Measurements from ENCODE around the gene LPIN2.

Gene LPIN2

DNA sequence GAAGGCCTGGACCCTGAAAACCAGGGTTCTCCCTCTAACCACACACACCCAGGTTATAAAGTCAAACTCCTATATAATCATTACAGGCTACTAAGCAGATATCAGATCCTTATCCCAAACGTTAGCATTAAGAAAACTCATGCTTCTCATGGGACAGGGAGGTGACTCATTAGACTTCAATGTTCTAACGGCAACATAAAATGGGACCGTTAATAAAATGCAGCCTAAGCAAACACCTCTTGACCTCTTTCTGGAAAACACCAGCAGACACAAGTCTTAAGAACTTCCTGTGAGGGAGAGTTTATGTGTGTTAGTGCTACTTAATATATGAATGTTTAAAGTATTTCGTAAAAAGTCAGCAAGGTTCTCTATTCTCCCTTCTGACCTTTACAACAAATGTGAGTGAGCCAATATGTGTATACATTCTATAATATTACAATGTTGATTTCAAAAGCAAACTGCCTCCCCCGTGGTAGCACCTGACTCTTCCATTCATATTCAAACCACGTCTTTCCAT lies 31.7 kb downstream of the LPIN2 start:
- DNase-seq (ENCODE audit: low spot score) = peak; percentile 65

DNA sequence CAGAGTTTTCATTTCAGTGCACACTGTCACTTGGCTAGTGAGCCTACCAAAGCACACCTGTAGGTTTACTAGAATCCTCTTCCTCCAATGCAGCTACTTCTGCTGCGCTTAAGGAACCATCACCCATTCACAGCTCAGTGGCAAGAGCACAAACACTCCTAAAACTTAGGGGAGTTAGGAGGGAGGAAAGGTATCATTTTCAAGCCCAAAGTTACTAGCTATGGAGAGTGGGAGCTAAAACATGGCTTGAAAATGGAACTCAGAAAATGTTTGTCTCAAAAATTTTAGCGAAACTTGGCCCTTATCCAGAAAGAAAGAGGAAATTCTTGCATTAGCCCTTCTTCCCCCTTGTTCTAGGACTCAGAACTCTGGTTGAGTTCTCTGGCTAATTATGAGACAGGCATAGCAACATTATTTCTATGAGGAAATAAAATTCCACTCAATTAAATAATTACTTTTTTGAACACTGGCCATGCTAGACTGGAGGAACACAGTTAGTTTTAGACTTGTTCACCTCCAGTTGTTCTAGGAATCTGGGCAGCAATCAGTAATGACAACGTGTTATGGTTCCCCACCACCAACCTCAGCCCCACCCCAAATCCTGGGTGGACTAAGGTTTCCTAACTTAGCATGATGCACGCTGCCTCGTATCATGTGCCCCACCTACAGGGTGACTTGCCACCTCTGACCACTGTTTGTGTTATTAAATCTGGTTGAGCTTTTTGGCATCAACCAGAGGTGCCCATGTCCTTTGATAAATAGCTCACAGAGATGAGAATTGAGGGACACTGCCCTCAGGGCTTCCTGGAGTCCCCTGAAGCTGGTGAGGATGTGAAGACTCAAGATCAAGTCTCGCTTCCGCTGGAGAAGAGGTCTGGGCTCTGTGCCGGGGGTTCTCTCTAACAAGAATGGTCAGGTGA lies 32.8 kb downstream of the LPIN2 start:
- peak; percentile 75 for DNase-seq (ENCODE audit: low spot score)

DNA sequence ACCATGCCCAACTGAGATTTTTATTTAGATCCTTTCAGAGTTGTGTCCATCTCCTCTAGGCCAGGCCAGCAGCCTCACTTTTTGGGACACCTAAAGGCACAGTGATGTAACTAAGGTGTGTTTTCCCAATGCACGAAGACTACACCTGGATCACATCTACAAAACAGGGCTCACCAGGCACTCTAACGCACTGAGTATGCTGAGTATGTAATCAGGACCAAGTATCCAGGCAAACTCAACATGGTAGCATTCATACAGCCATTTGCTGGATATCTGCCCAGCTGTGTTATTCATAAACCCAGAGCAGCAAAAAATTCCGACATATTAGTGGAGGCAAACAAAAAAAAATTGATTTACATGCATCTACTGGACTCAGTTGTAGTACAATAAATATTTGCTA lies 33.8 kb downstream of the LPIN2 start:
- no peak for DNase-seq (ENCODE audit: low spot score)

DNA sequence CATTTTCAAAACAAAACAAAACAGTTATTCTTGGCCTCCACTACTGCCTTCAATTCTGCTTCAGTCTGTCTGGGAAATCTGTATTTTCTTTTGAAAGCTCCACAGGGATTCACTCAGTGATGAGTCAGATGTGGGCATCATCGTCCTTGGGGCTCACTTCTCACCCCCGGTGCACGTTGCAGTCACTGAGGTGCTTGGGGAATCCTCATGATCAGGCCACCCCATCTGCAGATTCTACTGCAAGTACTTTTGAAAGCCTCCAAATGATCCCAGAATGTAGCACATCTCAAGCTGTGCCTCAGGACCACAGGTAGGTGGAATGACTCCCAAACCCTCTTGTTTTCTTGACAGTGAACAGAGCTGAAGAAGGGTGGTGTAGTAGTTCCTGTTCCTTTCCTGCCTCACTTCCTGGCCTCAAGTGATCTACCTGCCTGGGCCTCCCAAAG lies 34.3 kb downstream of the LPIN2 start:
- DNase-seq (ENCODE audit: low spot score) = no peak

DNA sequence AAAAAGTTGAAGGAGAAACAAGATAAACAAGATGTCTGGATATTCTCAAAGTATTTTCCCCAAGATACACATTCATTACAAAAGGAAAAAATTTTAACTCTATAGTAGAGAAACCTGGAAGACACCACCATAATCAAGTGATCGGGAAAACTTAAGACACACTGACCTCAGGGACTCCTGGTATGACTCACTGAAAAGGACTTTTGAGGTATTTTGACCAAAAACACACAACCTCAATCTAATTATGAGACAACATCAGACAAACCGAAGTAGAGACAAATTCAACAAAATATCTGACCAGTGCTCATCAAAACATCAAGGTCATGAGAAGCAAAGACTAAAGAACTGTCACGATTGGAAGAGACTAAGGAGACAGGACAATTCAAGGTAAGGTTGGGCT lies 34.7 kb downstream of the LPIN2 start:
- no peak for DNase-seq (ENCODE audit: low spot score)

DNA sequence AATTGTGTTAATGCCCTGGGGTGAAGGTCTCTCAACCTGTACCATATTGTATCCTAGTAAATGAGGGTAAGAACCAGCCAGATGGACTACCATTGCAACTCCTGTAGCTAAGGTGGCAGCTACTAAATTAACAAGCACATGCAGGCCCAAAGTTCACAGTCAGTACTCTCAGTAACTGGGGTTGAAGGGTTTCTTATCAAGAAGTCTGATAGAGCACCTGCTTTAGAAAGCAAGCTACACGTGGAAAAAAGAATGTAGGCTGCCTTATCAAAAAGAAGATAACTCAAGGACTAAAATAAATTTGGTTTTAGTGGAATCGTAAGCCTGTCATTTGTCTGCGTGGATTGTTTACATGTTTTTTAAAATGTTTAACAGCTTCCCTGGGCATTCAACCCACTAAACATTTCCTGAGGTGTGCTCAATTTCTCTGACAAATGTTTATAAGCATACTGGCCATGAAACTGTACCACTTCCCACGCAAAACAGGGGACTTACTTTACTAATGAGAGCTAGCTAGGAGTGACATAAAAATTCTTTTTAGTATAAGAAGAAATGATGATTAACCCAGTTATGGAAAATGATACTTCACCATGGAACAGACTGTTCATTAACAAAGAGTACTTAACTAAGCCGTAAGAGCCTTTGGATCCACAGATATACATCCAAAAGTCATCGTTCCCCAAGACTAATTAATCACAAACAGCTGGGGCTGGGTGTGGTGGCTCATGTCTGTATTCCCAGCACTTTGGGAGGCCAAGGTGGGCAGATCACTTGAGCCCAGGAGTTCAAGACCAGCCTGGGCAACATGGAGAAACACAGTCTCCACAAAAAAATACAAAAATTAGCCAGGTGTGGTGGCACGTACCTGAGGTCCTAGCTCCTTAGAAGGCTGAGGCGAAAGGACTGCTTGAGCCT lies 36.5 kb downstream of the LPIN2 start:
- DNase-seq (ENCODE audit: low spot score) = no peak

DNA sequence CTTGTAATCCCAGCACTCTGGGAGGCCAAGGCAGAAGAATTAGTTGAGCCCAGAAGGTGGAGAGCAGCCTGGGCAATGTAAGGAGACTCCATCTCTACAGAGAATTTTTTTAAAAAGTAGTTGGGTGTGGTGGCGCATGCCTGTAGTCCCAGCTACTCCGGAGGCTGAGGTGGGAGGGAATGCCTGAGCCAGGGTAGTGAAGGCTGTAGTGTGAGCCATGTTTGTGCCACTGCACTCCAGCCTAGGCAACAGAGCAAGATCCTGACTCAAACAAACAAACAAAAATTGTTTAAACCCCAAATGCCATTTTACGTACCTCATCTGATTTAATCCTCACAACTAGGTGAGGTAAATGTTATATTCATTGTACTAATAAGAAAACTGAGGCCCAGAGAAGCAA lies 38.2 kb downstream of the LPIN2 start:
- DNase-seq (ENCODE audit: low spot score) = no peak

DNA sequence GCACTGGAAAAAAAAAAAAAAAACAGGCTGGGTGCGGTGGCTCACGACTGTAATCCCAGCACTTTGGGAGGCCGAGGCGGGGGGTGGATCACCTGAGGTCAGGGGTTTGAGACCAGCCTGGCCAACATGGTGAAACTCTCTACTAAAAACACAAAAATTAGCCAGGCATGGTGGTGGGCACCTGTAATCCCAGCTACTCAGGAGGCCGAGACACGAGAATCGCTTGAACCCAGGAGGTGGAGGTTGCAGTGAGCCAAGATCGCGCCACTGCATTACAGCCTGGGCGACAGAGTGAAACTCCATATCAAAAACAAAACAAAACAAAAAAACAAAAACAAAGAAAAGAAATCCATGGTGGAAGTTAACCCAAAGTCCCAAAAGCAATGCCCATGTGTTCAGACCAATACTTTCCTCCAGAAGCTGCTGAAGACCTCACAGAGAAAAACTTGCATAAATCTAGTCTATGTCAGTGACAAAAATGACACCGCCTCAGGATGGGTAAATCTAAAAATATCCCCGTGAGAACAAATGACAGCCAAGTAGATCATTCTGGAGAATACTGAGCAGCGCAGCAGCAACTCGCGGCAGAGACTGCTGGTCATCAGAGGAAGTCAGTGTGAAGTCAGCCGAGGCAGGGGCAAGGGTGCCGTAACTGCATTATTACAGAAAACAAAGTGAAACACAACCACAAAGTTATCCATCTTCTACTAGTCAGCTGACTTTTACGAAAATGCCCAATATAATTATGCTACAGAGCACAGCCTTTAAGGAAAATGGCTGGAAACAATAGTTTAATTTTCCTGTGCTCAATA lies 41.0 kb downstream of the LPIN2 start:
- DNase-seq (ENCODE audit: low spot score) = no peak

DNA sequence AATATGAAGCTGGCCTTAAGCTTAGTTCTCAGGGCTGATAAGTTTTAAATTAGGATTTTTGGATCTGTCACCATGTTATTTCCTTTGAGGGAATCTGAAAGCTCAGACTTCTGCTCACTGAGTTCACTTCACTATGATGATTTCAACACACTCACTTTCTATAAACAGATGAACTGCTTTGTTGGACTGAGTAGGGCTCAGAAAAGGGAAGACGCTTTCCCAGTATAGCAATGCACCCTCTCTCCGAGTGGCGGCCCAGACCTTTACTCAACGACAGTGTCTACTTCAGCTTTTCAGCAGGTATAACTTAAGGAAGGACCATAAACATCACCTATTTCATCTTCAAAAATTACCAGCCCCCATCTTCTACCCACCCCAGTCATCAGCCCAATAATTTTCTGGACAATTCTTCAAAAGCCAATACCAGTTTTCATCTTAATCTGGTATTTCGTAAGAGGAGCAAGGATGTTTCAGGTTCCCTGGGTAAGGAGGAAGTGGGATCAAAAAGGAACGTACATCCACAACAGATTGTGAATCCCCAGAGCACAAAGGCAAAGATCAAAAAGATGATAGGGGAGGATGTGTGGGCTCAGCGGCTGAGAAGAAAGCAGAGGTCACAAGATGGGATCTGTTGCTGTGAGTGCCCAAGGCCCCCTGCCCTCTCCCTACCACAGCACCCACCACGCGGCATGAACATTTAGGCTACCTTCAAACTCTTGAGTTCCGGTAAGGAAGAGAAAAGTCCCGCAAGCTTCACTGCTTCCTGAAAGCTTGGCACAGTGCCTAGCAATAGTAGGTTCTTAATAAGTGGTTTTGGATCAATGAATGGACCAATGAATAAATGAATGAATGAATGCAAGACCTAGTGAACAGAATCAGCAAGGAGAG lies 41.9 kb downstream of the LPIN2 start:
- DNase-seq (ENCODE audit: low spot score) = no peak

DNA sequence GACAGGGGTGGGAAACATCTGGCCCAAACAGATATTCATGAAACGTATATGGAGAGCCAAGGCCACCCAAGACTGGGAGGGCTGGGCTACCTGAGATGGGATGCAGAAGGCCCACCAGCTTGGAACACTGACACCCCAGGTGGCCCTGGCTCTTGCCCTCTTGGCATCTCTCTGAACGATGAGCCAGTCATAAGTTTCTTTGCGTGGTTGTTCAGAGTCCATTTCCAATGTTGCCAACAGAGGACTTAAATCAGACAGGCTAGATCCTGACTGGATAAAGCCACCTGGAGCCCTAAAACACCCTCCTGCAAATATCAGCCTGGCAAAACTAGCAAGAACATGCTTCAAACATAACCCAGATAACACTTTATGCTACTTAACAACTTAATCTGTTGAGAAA lies 42.6 kb downstream of the LPIN2 start:
- peak; percentile 54 for DNase-seq (ENCODE audit: low spot score)

DNA sequence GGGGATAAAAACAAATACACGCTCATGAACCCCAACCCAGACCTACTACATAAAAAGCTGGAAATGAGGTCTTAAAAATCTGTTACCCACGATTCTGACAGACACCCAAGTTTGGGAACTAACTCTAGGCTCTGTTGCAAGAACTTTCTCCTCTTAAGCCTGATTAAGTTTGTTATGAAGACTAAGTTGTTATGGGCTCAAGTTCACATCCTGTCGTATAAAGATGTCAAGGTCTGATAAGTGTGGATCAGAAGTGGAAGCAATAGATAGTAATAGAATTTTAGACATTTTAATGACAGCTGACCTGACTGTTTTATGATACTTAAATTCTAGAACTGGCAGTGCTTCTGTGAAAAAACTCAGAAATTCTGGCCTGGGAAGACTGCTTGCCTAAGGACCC lies 43.2 kb downstream of the LPIN2 start:
- DNase-seq (ENCODE audit: low spot score) = peak; percentile 56

DNA sequence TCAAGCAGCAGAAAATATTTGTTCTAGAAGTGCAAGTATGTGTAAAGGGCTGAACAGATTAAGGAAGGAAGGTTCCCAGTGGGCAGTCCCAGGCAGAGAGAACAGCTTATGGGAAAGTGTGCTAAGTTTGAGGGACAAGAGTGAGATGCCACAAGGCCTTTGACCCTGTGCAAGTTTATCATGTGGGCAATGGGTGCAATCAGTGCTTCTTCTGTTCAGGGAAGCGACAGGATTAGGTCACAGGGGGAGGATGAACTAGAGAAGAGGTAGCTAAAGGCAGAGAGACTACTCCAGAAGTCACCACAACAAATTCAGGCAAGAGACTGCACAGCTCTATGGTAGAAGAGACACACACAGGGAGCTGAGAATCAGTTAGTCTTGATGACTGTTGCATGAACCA lies 44.3 kb downstream of the LPIN2 start:
- no peak for DNase-seq (ENCODE audit: low spot score)

DNA sequence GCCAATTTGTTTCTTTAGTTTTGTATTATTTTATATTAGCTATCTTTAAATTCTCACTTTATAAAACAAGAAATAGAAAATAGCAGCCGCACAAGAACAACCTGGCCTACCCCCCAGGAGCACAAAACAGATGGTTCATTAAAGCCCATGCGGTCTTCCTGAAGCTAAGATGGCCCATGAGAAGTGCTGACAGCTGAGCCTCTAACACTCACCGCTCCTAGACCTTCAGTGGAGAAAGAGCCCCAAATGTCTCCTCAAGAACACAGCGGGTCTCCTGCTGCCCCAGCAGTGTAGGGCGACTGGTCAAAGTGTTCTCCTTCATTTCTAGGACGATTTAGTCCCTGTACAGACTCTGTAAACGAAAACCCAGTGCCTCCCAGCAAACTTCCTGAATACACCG lies 45.1 kb downstream of the LPIN2 start:
- no peak for DNase-seq (ENCODE audit: low spot score)

DNA sequence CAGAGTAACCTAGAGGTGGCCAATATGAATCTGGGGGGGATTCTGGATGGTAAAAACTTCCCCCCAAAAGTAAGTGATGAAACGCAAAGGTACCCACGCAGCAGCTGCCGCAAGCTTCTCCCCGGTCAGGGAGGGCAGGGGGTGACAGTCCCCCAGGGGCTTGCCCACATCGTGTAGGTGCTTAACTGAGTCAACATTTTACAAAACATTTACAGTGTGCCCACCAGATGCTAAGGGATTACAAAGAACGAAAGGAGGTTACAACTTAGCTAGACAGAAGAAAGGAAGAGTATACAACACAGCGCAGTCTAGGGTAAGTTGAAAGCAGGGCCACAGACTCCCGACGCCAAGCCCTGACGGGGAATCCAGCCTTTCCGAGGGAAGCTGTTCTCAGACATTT lies 45.6 kb downstream of the LPIN2 start:
- no peak for DNase-seq (ENCODE audit: low spot score)

DNA sequence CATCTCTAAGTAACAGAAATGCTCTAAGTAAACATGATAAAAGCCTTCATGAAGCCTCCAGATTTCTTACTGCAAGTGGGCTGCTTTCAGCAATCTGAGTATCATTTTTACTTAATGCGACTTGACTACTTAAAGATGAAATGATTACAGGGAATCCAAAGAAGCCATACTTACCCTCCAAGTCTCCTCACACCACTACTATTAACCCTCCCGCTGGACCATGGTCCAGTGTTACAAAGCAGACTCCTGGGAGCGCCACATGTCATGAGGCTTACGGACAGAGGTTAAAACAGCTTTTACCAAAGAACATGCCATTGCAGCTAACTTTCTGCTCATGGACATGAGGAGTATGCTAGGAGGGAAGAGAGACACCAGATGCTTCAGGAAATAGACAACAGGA lies 46.4 kb downstream of the LPIN2 start:
- DNase-seq (ENCODE audit: low spot score) = no peak

DNA sequence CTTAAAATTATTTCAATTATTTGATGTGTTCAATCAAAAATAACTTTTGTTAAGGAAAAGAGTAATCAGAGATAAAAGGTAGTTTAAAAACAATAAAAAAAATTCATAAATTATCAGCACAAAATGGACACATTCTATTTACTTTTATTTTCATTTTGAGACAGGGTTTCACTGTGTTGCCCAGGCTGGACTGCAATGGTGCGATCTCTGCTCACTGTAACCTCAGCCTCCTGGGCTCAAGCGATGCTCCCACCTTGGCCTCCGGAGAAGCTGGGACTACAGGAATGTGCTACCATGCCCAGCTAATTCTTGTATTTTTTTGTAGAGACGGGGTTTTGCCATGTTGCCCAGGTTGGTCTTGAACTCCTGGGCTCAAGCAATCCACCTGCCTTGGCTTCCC lies 47.1 kb downstream of the LPIN2 start:
- no peak for DNase-seq (ENCODE audit: low spot score)

DNA sequence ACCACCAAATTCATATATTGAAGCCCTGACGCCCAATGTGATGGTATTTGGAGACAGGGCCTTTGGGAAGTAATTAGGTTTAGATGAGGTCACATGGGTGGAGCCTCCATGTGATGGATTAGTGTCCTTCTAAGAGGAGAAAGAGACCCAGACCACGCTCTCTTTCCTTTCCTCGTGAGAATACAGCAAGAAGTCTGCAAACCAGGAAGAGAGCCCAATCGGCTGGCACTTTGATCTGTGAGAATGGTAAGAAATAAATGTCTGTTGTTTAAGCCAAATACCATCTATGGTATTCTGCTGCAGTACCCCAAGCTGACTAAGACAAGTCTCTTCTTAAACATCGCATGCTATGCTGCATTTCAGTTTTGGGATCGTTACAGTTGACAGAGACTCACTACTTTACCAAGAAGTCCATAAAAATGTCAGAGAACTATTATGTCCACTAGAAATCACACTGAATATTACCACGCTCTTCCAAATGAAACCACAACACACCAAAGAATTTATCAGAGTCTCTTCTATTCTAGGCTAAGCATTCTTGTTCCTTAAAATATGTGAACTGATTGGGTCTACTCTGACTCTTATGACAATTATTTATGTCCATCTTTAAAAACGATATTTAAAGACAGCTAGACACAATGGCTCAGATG lies 48.5 kb downstream of the LPIN2 start:
- no peak for DNase-seq (ENCODE audit: low spot score)

Data from hematopoietic multipotent progenitor cell treated with erythropoietin and hydrocortisone succinate and interleukin-3 and kit ligand, for 15 days (in vitro differentiated cells).